Nephron progenitor cell (in vitro differentiated cells): ENCODE data around the gene FSCN2.

ENCODE experiments used
- DNase-seq: peaks from one replicate; pipeline ENCODE4 v3.0.0; 2021
- H3K27ac Mint-ChIP-seq: 2 replicates; pipeline ENCODE4 v1.8.0; 2021; ENCODE audit warnings: mild to moderate bottlenecking, moderate library complexity, mixed read lengths
- H3K27me3 Mint-ChIP-seq: 2 replicates; pipeline ENCODE4 v1.8.0; 2021; ENCODE audit warnings: mild to moderate bottlenecking, low read depth, mixed read lengths; ENCODE audit not compliant: poor library complexity
- H3K36me3 Mint-ChIP-seq: 2 replicates; pipeline ENCODE4 v1.8.0; 2021; ENCODE audit warnings: low read depth, mixed read lengths
- H3K4me1 Mint-ChIP-seq: 2 replicates; pipeline ENCODE4 v1.8.0; 2021; ENCODE audit warnings: mixed read lengths
- H3K4me3 Mint-ChIP-seq: 2 replicates; pipeline ENCODE4 v1.8.0; 2021; ENCODE audit warnings: mild to moderate bottlenecking, moderate library complexity, mixed read lengths
- H3K9me3 Mint-ChIP-seq: 2 replicates; pipeline ENCODE4 v1.8.0; 2021; ENCODE audit warnings: mild to moderate bottlenecking, moderate library complexity, mixed read lengths
- TF ChIP-seq, protein P1 (sequence below): fragments of 200-600 bp; sonication (generic); IDR thresholded peaks from 2 replicates; pipeline ENCODE4 v1.5.0; 2021; ENCODE audit warnings: antibody characterized with exemption

FSCN2 gene

DNA sequence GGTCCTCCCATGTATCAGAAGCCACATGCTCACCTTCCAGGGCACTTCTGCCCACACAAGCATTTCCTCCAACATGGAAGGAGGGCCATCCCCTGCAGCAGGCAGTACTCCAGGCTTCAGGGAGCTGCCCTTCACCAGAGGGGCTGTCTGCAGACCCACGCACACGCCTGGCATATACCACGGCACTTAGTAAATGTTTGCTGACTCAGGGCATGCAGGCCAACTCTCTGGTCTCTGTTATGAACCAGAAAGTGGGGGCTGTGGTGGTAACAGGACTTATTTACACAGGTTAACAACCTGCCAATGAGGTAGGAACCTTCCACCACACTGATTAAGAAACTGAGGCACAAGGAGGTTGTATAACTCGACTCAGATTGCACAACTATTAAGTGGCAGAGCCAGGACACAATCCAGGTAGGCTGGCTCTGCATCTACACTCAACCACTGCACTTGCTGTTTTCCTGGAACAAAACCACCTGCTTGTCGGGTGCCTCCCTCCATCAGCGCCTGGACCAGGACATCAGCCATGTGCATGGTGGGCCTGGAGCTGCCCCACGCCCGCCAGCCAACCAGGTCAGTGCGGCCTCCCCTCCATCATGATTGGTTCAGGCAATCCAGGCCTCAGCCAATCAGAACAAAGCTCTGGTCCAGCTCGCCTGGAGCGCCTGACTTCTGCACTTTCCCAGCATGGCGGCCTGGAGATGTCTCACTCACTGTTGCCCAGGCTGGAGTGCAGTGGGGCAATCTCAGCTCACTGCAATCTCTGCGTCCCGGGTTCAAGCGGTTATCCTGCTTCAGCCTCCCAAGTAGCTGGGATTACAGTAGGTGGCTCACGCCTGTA is 34.8 kb upstream of the FSCN2 start:
- H3K4me1 Mint-ChIP-seq, result peaks cover 46% of the 10 kb centered on the region
- TF ChIP-seq, protein P1, sequence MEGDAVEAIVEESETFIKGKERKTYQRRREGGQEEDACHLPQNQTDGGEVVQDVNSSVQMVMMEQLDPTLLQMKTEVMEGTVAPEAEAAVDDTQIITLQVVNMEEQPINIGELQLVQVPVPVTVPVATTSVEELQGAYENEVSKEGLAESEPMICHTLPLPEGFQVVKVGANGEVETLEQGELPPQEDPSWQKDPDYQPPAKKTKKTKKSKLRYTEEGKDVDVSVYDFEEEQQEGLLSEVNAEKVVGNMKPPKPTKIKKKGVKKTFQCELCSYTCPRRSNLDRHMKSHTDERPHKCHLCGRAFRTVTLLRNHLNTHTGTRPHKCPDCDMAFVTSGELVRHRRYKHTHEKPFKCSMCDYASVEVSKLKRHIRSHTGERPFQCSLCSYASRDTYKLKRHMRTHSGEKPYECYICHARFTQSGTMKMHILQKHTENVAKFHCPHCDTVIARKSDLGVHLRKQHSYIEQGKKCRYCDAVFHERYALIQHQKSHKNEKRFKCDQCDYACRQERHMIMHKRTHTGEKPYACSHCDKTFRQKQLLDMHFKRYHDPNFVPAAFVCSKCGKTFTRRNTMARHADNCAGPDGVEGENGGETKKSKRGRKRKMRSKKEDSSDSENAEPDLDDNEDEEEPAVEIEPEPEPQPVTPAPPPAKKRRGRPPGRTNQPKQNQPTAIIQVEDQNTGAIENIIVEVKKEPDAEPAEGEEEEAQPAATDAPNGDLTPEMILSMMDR, result no peak
- no peaks in the 10 kb centered on the region for H3K9me3 Mint-ChIP-seq
- no peak overlapping the region for H3K27ac Mint-ChIP-seq
- no peak for DNase-seq
- no peaks in the 10 kb centered on the region for H3K36me3 Mint-ChIP-seq
- peaks cover 7% of the 10 kb centered on the region for H3K27me3 Mint-ChIP-seq
- no peak overlapping the region for H3K4me3 Mint-ChIP-seq

DNA sequence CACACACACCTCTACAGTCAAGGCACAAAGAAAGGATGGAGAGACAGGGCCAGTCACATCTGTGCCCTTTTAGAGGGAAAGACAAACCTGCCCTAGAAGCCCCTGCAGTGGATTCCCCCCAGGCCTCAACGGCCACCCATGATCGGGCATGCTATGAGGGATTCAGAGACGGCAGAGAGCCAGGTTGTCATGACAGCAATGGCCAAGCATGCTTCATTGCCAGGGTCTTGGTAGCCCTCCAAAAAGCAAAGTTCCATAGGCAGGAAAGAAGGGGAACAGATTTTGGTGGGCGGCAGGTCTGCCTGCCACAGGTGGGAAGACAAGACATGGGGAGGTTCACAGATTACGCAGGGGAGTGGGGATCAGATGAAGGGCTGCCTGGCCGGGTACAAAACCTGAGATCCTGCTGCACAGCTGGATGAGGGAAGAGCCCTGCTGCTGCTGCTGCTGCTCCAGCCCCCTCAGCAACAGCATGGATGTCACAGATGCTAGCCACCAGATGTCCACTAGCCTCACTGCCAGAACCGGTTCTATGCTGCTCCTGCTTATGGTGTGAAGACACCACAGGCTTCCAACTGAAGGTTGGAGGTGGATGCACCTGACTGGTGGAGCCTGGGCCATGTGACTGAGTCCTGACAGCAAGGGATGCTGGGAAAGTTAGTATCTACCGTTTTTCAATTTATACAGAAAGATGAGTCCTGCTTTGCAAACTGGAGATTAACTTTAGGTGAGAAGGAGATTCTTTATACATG is 33.4 kb upstream of the FSCN2 start:
- TF ChIP-seq, protein P1, result no peak
- Mint-ChIP-seq H3K36me3 (no peaks in the 10 kb centered on the region), H3K4me3 (no peak overlapping the region), H3K4me1 (peaks cover 36% of the 10 kb centered on the region), H3K27me3 (peaks cover 5% of the 10 kb centered on the region), H3K9me3 (no peaks in the 10 kb centered on the region), H3K27ac (peak overlapping the region; percentile 49)
- no peak for DNase-seq

DNA sequence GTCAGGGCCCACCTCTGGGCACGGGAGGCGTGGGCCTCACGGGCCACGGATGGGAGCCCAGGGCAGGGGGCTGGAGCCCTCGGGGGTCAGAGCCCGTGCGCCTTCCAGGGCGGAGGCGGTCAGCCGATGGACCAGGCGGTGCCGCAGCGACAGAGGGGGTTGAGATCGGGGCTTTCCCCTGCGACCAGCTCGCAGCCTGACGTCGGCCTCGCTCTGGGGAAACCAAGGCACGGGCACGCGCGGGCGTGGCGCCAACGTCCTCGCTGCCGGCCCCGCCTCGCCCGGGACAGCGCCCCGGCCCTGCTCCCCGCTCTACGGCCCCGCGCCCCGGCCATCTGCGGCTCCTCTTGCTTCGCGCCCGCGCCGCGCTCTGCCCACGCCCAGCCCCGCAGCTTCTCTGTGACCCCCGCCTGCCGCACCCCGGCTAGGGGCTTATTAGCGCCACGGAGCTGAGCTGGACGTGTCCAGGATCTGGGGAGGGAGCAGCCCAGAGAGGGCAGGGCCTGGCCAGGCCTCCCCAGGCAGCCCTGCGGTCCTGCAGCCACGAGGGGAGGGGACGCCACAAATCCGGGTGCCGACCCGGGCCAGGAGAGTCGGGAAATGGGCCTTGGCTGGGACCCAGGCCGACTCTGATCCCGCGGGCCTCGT is 29.1 kb upstream of the FSCN2 start:
- Mint-ChIP-seq H3K36me3 (no peaks in the 10 kb centered on the region), H3K27ac (no peak overlapping the region), H3K9me3 (no peaks in the 10 kb centered on the region), H3K4me1 (peaks cover 14% of the 10 kb centered on the region), H3K27me3 (peaks cover 14% of the 10 kb centered on the region), H3K4me3 (no peak overlapping the region)
- DNase-seq, result no peak
- TF ChIP-seq, protein P1, result no peak

DNA sequence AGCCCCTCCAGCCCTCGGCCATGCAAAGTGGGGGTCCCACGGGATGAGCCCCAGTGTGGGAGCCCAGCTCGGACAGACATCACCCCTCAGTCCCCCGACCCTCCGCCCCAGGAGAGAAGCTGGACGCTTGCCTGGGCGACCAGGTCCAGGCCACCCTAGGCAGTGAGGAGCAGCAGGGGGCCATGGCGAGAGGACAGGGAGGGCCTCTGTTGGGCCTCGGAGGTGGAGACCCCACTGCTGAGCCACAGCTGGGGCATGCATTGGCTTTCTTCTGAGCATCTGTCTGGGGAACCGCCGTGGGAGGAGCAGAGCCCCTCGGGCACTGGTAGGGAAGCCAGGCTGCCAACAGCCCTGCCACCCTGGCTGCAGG is 28.6 kb upstream of the FSCN2 start:
- no peak overlapping the region for H3K4me3 Mint-ChIP-seq
- no peak for DNase-seq
- TF ChIP-seq, protein P1, result no peak
- no peaks in the 10 kb centered on the region for H3K9me3 Mint-ChIP-seq
- H3K36me3 Mint-ChIP-seq, result no peaks in the 10 kb centered on the region
- peaks cover 10% of the 10 kb centered on the region for H3K4me1 Mint-ChIP-seq
- H3K27ac Mint-ChIP-seq, result no peak overlapping the region
- peaks cover 14% of the 10 kb centered on the region for H3K27me3 Mint-ChIP-seq

DNA sequence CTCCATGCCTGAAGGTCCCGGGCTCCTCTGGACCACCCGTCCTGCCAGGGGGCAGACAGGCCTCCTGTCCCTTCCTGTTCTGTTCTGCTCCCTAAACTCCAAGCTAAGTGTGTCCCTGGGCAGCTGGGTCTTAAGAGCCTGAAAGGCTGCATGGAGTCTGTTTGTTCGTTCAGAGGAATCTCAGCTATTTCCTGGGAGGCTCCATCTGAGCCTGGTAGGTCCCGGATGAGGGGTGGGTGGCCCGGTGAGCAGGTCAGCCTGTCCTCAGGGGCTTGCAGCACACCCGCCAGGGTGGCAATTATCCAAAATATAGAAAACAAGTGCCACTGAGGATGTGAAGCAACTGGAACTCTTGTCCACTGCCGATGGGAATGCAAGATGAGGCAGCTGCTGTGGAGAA is 28.1 kb upstream of the FSCN2 start:
- peak overlapping the region; percentile 54 for H3K27ac Mint-ChIP-seq
- H3K9me3 Mint-ChIP-seq, result no peaks in the 10 kb centered on the region
- DNase-seq, result no peak
- TF ChIP-seq, protein P1, result no peak
- peaks cover 6% of the 10 kb centered on the region for H3K4me1 Mint-ChIP-seq
- no peaks in the 10 kb centered on the region for H3K36me3 Mint-ChIP-seq
- no peak overlapping the region for H3K4me3 Mint-ChIP-seq
- H3K27me3 Mint-ChIP-seq, result peaks cover 14% of the 10 kb centered on the region
